ENCODE data around the gene S100A2.

The S100A2 gene

DNA sequence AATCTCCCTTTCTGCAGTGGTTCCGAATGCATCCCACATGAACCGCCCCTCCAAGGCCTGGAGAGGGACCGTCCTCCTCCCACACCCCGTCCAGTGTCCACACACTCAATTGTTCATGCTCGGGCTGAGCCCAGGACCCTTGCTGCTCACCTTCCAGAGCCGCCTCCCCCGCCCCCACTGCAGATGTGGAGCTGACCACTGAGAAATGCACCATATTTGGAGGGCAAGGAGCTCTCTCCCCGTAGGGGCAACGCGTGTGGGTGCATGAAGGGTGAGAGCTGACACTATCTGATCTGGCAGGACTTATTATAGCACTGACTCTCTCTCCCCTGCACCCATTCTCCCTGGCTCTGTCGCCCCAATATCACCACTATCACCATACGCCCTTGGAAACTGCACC, 12.5 kb downstream of the S100A2 start:
- Histone ChIP-seq H3K4me3 (ENCODE audit: low read length) (no peak overlapping the region), H3K9me3 (ENCODE audit: control insufficient read depth, insufficient read depth, low read length) (no peaks in the 10 kb centered on the region), H3K36me3 (ENCODE audit: control insufficient read depth, insufficient read depth, low read length) (no peaks in the 10 kb centered on the region), H3K4me1 (ENCODE audit: control insufficient read depth, insufficient read depth, low read length) (no peaks in the 10 kb centered on the region), H3K27me3 (ENCODE audit: control insufficient read depth, insufficient read depth, low read length) (no peaks in the 10 kb centered on the region), H3K27ac (ENCODE audit: low read length) (no peak overlapping the region)
- no peak for DNase-seq (ENCODE audit: low read depth, low spot score)
- no CpG with 5 or more reads among the region's 12 CpGs for WGBS (ENCODE audit: insufficient coverage, insufficient read length)

DNA sequence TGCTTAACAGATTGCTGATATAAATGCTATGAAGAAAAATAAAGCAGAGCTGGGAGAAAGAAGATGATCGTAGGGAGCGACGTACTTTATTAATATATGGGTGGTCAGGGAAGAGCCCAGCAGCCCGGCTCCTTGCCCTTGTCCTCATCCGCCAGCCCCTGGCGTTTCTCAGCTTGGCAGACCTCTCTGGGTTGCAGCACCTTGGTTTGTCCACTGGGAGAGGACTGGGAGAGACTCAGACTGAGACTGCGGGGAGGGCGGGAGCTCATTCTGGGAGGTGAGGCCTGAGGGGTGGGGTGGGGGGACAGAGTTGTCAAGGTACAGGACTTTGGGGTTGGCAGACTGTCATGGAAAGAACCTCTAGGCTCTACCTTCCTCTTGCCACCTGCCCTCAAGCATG, 13.3 kb downstream of the S100A2 start:
- Histone ChIP-seq H3K4me1 (ENCODE audit: control insufficient read depth, insufficient read depth, low read length) (0 out of 2 replicates have a peak, but pooled peaks cover 3% of the 10 kb centered on the region), H3K9me3 (ENCODE audit: control insufficient read depth, insufficient read depth, low read length) (no peaks in the 10 kb centered on the region), H3K4me3 (ENCODE audit: low read length) (no peak overlapping the region), H3K36me3 (ENCODE audit: control insufficient read depth, insufficient read depth, low read length) (no peaks in the 10 kb centered on the region), H3K27ac (ENCODE audit: low read length) (no peak overlapping the region), H3K27me3 (ENCODE audit: control insufficient read depth, insufficient read depth, low read length) (no peaks in the 10 kb centered on the region)
- DNase-seq (ENCODE audit: low read depth, low spot score) = no peak
- no CpG with 5 or more reads among the region's 8 CpGs for WGBS (ENCODE audit: insufficient coverage, insufficient read length)

DNA sequence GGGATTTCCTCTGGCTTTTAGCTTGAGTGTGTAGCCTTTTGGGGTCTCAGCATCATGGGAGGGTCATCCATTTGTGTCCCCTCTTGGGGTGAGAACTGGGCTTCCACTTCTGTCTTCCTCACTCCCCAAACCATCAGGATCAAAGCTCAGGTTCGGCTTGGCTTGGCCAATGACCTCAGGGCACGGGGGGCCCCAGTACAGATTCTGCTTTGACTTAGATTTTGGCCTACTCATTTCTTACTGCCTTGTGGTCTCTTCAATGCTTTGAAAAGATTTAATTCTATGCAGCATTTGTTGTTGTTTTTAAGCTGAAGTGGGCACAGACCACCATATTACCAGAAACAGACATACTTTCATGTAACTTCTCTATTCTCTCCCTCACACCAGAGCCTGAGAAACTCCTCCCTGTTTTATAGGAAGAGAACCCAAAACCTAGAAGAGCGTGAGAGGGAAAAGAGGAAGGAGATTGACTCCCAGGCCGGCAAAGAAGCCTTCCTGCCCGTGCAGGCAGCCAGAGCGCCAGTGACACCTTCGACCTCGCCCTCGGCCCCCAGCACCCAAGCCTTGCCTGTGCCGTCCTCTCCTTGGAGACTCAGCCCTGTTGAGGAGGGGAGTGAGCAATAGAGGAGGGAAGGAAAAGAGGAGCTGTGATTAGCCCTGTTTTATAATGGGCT, 14.7 kb downstream of the S100A2 start:
- Histone ChIP-seq H3K36me3 (ENCODE audit: control insufficient read depth, insufficient read depth, low read length) (no peaks in the 10 kb centered on the region), H3K27me3 (ENCODE audit: control insufficient read depth, insufficient read depth, low read length) (no peaks in the 10 kb centered on the region), H3K4me1 (ENCODE audit: control insufficient read depth, insufficient read depth, low read length) (0 out of 2 replicates have a peak, but pooled peaks cover 3% of the 10 kb centered on the region), H3K27ac (ENCODE audit: low read length) (no peak overlapping the region), H3K4me3 (ENCODE audit: low read length) (no peak overlapping the region), H3K9me3 (ENCODE audit: control insufficient read depth, insufficient read depth, low read length) (no peaks in the 10 kb centered on the region)
- WGBS (ENCODE audit: insufficient coverage, insufficient read length) = no CpG with 5 or more reads among the region's 10 CpGs
- DNase-seq (ENCODE audit: low read depth, low spot score) = no peak

DNA sequence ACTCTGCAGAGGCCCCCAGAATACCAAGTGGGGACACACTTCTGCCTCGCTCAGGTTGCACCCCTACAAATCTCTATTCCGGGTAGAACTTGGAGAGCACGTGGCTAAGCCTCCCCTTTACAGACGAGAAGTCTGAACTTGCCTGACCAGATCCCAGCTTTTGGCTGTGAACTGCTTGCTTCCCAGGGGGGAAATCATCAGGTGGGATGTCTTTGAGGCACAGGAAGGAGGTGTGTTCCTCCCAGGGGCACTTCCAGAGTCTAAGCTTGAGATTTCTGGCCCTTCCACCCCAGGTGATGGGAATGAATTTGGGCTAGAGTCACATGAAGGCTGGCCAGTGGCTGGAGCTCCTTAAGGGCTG, 15.3 kb downstream of the S100A2 start:
- no peak for DNase-seq (ENCODE audit: low read depth, low spot score)
- Histone ChIP-seq H3K27me3 (ENCODE audit: control insufficient read depth, insufficient read depth, low read length) (no peaks in the 10 kb centered on the region), H3K27ac (ENCODE audit: low read length) (no peak overlapping the region), H3K4me1 (ENCODE audit: control insufficient read depth, insufficient read depth, low read length) (peaks cover 9% of the 10 kb centered on the region), H3K36me3 (ENCODE audit: control insufficient read depth, insufficient read depth, low read length) (no peaks in the 10 kb centered on the region), H3K9me3 (ENCODE audit: control insufficient read depth, insufficient read depth, low read length) (no peaks in the 10 kb centered on the region), H3K4me3 (ENCODE audit: low read length) (no peak overlapping the region)
- no CpG with 5 or more reads among the region's 4 CpGs for WGBS (ENCODE audit: insufficient coverage, insufficient read length)

DNA sequence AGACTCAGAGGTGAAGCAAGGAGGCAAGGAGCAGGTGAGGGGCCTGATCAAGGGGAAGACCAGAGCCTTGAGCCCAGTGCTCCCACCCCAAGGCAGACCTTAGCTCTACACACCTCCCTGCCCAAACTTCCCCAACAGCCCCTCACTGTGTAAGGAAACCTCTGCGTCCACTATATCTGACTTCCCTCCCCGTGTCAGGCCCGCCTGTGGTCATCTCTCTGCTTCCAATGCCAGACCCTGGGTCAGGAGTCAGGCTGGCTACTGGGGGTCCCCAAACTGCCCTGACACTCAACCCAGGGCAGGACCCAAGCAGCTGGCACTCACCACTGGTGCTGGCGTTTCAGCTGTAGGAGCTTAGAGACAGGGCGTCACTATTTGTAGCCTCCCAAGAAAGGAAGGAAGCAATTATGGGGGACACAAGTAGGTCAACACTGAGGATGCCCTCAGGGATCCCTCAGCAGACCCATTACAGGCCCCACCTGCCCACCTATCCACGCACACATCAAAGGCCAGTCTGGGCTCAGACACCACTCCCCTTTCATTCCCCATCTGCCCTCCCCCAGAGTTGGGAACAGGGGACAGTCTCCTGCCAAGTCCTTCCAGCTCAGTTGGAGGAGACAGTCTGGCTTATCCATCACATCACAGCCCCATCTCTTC, 15.8 kb downstream of the S100A2 start:
- peaks cover 12% of the 10 kb centered on the region for H3K4me1 ChIP-seq (ENCODE audit: control insufficient read depth, insufficient read depth, low read length)
- H3K27me3 ChIP-seq (ENCODE audit: control insufficient read depth, insufficient read depth, low read length) = no peaks in the 10 kb centered on the region
- no peaks in the 10 kb centered on the region for H3K9me3 ChIP-seq (ENCODE audit: control insufficient read depth, insufficient read depth, low read length)
- no CpG with 5 or more reads among the region's 6 CpGs for WGBS (ENCODE audit: insufficient coverage, insufficient read length)
- H3K4me3 ChIP-seq (ENCODE audit: low read length) = no peak overlapping the region
- no peak for DNase-seq (ENCODE audit: low read depth, low spot score)
- H3K36me3 ChIP-seq (ENCODE audit: control insufficient read depth, insufficient read depth, low read length) = no peaks in the 10 kb centered on the region
- no peak overlapping the region for H3K27ac ChIP-seq (ENCODE audit: low read length)

DNA sequence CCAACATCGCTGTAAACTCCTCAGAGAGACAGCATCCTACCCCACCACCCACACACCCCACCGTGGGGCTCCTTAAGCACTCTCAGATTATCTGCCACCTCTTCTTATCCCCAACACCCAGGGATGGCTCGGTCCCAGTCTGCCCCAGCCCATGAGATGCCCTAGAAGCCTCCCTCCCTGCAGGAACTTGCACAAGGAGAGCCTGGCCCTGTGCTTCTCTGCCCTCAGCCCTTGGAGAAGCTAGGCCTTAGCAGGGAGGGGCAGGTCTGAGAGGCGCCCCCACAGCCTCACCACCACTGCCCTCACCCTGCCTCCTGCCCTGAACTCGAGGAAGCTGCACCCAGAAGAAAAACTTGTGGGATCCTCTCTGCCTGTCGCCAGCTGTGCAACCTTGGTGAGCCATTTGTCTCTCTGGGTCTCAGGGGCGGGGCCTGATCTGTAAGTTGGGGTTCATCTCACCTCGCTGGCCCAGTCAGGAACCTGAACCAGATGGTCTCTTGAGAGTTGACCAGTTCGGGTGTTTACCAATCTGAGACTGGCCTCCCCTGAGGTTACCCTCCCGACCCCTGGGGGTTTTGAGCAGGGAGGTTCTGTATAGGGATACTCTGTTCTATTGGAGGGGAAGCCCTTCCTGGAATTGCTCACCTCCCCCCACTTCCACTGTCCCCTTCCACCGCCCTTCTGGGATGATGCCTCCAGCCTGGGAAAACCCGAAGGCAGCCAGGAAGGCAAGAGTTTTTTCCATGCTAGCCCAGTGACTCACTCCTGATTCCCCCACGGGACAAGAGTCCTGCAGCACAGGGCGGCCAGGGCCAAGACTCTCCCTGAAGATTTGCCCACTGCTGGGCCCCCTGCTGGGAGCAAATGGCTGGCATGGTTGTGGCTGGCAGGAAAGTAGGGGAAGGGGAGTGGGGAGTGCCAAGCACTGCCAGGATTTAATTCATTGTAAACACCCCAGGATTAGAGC, 16.6 kb downstream of the S100A2 start, which contains the start of gene S100A3:
S100A3 (minus strand) TSS at position 537 of the 967 bp plus-strand sequence. CDS start 773 bp downstream, outside the sequence.
- Histone ChIP-seq H3K27ac (ENCODE audit: low read length) (no peak within 1 kb of the TSS), H3K9me3 (ENCODE audit: control insufficient read depth, insufficient read depth, low read length) (no peaks in the 10 kb centered on the region), H3K27me3 (ENCODE audit: control insufficient read depth, insufficient read depth, low read length) (no peaks in the 10 kb centered on the region), H3K4me1 (ENCODE audit: control insufficient read depth, insufficient read depth, low read length) (peaks cover 16% of the 10 kb centered on the region), H3K36me3 (ENCODE audit: control insufficient read depth, insufficient read depth, low read length) (no peaks in the 10 kb centered on the region), H3K4me3 (ENCODE audit: low read length) (no peak within 1 kb of the TSS)
- no peak for DNase-seq (ENCODE audit: low read depth, low spot score)
- WGBS (ENCODE audit: insufficient coverage, insufficient read length) = no CpG with 5 or more reads among the region's 14 CpGs

DNA sequence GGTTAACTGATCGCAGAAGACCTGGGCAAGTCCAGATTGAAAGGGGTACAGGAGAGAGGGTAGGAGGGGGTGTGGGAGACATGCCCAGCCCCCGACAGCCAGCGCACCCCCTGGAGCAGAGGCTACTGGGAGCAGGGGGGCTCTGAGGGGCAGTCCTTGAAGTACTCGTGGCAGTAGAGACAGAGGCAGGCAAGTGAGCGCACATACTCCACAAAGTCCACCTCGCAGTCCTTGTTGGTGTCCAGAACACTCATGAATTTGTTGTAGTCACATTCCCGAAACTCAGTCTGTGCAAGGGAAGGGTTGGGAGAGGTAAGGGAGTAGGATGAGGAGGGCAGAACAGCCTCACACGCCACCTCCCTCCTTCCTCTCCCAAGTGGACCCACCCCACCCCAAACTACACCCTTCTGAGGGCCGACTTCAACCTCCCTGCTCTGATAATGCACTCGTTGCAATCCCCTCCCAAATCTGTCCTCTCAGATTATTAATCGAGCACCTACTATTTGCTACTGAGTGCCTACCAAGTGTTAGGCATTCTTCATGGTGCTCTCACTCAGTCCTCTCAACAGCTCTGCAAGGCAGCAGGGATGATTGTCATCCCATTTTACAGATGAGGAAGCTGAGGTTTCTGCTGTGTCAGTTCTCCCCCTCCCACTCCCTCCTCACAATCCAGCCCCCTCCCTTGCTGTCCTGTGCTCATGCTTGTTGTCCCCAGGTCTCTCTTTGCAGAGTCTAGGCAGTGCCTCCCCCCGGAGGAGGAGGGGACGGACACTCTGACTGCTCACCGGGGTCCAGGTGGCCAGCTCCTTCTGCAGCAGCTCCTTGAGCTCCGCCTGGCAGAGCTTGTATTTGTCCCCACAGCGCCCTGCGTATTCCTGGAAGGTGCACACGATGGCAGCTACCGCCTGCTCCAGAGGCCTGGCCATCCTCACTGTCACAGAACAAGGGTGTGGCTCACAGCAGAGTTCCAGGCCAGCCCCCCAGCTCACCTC, 17.8 kb downstream of the S100A2 start:
- Histone ChIP-seq H3K27ac (ENCODE audit: low read length) (no peak overlapping the region), H3K27me3 (ENCODE audit: control insufficient read depth, insufficient read depth, low read length) (no peaks in the 10 kb centered on the region), H3K4me3 (ENCODE audit: low read length) (no peak overlapping the region), H3K36me3 (ENCODE audit: control insufficient read depth, insufficient read depth, low read length) (no peaks in the 10 kb centered on the region), H3K9me3 (ENCODE audit: control insufficient read depth, insufficient read depth, low read length) (no peaks in the 10 kb centered on the region), H3K4me1 (ENCODE audit: control insufficient read depth, insufficient read depth, low read length) (peaks cover 16% of the 10 kb centered on the region)
- no CpG with 5 or more reads among the region's 19 CpGs for WGBS (ENCODE audit: insufficient coverage, insufficient read length)
- no peak for DNase-seq (ENCODE audit: low read depth, low spot score)

DNA sequence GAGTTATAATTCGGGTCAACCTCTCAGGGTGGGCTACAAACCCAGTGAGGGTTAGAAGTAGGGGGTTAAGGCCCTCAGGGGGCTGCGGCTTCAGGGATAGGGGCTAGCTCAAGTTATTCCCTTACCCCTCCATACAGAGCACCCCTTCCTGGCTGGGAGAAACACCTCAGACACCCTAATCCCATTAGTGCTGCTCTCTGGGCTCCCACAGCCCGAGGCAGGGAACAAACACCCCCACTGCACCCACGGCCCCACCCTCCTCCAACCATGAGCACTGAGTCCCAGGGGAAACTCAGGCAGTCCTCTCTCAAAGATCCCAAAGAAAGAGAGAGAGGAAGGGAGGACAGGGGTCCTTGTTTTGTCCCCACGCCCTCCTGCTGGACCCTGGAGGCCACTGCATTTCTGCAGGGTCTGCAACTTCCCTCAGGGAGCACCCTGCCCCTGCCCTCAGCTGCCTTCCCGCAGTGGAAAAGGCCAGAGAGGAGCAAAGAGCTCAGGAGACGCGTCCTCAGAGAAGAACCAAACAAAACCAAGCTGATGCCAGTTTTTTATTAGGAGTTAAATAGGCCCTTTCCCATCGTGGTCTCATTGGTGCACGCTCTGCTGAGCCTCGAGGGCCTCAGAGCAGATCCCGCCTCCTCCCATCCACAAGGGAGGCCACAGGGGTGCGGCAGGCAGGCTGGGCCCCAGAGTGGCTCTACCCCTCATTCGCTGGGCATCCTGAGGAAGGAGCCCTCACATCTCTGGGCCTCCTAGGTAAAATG, 18.7 kb downstream of the S100A2 start:
- no peaks in the 10 kb centered on the region for H3K36me3 ChIP-seq (ENCODE audit: control insufficient read depth, insufficient read depth, low read length)
- no peak overlapping the region for H3K27ac ChIP-seq (ENCODE audit: low read length)
- no peak for DNase-seq (ENCODE audit: low read depth, low spot score)
- no peaks in the 10 kb centered on the region for H3K9me3 ChIP-seq (ENCODE audit: control insufficient read depth, insufficient read depth, low read length)
- no peaks in the 10 kb centered on the region for H3K27me3 ChIP-seq (ENCODE audit: control insufficient read depth, insufficient read depth, low read length)
- H3K4me1 ChIP-seq (ENCODE audit: control insufficient read depth, insufficient read depth, low read length) = peaks cover 16% of the 10 kb centered on the region
- H3K4me3 ChIP-seq (ENCODE audit: low read length) = no peak overlapping the region
- no CpG with 5 or more reads among the region's 14 CpGs for whole genome bisulfite sequencing (ENCODE audit: insufficient coverage, insufficient read length)

DNA sequence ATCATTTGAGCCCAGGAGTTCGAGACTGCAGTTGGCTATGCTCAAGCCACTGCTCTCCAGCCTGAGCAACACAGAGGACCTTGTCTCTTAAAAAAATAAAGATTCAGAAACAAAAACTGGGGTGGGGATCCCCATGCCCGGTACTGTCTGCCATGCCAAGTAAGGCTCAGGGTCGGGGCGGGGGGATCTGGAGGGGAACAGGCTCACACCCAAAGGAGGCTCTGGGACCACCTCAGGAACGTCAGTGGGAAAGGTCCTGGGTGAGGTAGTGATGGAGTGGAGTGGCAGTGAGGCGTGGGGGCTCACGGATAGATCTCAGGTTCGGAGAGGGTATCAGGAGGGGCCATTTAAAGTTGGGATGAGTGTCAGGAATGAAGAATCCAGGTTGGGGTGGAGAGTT, 19.3 kb downstream of the S100A2 start:
- H3K36me3 ChIP-seq (ENCODE audit: control insufficient read depth, insufficient read depth, low read length) = no peaks in the 10 kb centered on the region
- H3K27ac ChIP-seq (ENCODE audit: low read length) = no peak overlapping the region
- H3K4me3 ChIP-seq (ENCODE audit: low read length) = no peak overlapping the region
- no peaks in the 10 kb centered on the region for H3K9me3 ChIP-seq (ENCODE audit: control insufficient read depth, insufficient read depth, low read length)
- H3K27me3 ChIP-seq (ENCODE audit: control insufficient read depth, insufficient read depth, low read length) = no peaks in the 10 kb centered on the region
- no peak for DNase-seq (ENCODE audit: low read depth, low spot score)
- peaks cover 16% of the 10 kb centered on the region for H3K4me1 ChIP-seq (ENCODE audit: control insufficient read depth, insufficient read depth, low read length)
- no CpG with 5 or more reads among the region's 8 CpGs for WGBS (ENCODE audit: insufficient coverage, insufficient read length)
